CD4-positive, alpha-beta T cell (primary cell): ENCODE results near the gene COX4I2. TPM values are rescaled to one million over a fixed set of nuclear protein-coding genes. Genes with fewer than 3 reads are reported as not detected.
"Not testable (repeated sequence)": the region's sequence is repeated elsewhere in the genome, so short reads cannot be mapped to it uniquely, and the experiment has no call there.

Experiments
- ATAC-seq: fragments of 200-7000 bp; cut with Tn5 transposase; one replicate; pipeline ENCODE4 v1.10.0; 2022; ENCODE audit warnings: mild to moderate bottlenecking; ENCODE audit not compliant: poor library complexity
- CTCF ChIA-PET: fragments of 350-600 bp; sonication (Branson Sonifier 250); formaldehyde crosslinking; loops from one replicate; lab custom pipeline; 2021; ENCODE audit warnings: antibody characterized with exemption, inconsistent platforms; lab: Charles Lee
- POLR2A ChIA-PET: fragments of 350-600 bp; sonication (Branson Sonifier 250); formaldehyde crosslinking; loops from one replicate; lab custom pipeline; 2021; ENCODE audit warnings: antibody characterized with exemption, inconsistent platforms; lab: Charles Lee
- DNase-seq, 14 experiments: peaks; one replicate each; pipeline ENCODE4 v3.0.0-alpha.2; 2013 to 2020; ENCODE audit warnings: mixed read lengths in 2 of 14
- H3K27ac ChIP-seq, 2 donors: one replicate each; pipeline versions ENCODE4 v1.5.1 to v1.7.0; 2013; ENCODE audit warnings: low read length in 2 of 2, low read depth in 1 of 2, mild to moderate bottlenecking in 1 of 2
- H3K27me3 ChIP-seq, 2 experiments: 1 replicate in 1 of 2; 2 replicates in 1 of 2; pipeline versions ENCODE4 v1.6.1 to v1.7.0; 2013; ENCODE audit warnings: low read length in 2 of 2, control low read depth in 1 of 2, mild to moderate bottlenecking in 1 of 2, moderate library complexity in 1 of 2; ENCODE audit not compliant: insufficient read depth in 2 of 2, control insufficient read depth in 1 of 2
- H3K36me3 ChIP-seq: one replicate; pipeline ENCODE4 v1.6.1; 2013; ENCODE audit warnings: low read length, control low read depth; ENCODE audit not compliant: insufficient read depth
- H3K4me1 ChIP-seq: one replicate; pipeline ENCODE4 v1.6.1; 2013; ENCODE audit warnings: low read length, control low read depth; ENCODE audit not compliant: insufficient read depth
- H3K4me3 ChIP-seq: one replicate; pipeline ENCODE4 v1.5.1; 2013; ENCODE audit warnings: mild to moderate bottlenecking, low read length, moderate library complexity
- H3K9me3 ChIP-seq, 2 experiments: 1 replicate in 1 of 2; 2 replicates in 1 of 2; pipeline versions ENCODE4 v1.6.1 to v1.7.0; 2013; ENCODE audit warnings: low read length in 2 of 2, mild to moderate bottlenecking in 2 of 2, control low read depth in 1 of 2, moderate library complexity in 1 of 2; ENCODE audit not compliant: control insufficient read depth in 1 of 2, insufficient read depth in 1 of 2
- H3K27ac Mint-ChIP-seq: one replicate; pipeline ENCODE4 v1.8.0; 2020; ENCODE audit warnings: mixed read lengths
- H3K27me3 Mint-ChIP-seq: one replicate; pipeline ENCODE4 v1.8.0; 2021; ENCODE audit warnings: mixed read lengths
- H3K36me3 Mint-ChIP-seq: one replicate; pipeline ENCODE4 v1.8.0; 2021; ENCODE audit warnings: low read depth, mixed read lengths
- H3K4me1 Mint-ChIP-seq: one replicate; pipeline ENCODE4 v1.8.0; 2021; ENCODE audit warnings: low read depth, mixed read lengths
- H3K4me3 Mint-ChIP-seq: one replicate; pipeline ENCODE4 v1.8.0; 2020; ENCODE audit warnings: mild to moderate bottlenecking, mixed read lengths
- H3K9me3 Mint-ChIP-seq: one replicate; pipeline ENCODE4 v1.8.0; 2020; ENCODE audit warnings: mixed read lengths
- CTCF ChIP-seq: fragments of 200-600 bp; IDR thresholded peaks from one replicate; pipeline ENCODE4 v1.8.0; 2022; ENCODE audit warnings: antibody characterized with exemption, mild to moderate bottlenecking
- intact Hi-C, 2 experiments: fragments of 100-400 bp; cut with DNase I in 1 of 2; cut with micrococcal nuclease in 1 of 2; formaldehyde crosslinking; loops; one replicate each; pipeline versions ENCODE4 v1.15.1 to v1.9.0; 2023 to 2025; cut with DNase I, micrococcal nuclease
- total RNA-seq, 174 experiments: library from RNA in 2 of 174; stranded (reverse) in 2 of 174; gene quantifications; one replicate each; pipeline ENCODE4 v1.2.3 and lab custom pipeline; 2021 to 2026

The COX4I2 gene
- total RNA-seq, 2 experiments from 2014 or later, result not detected

GRCh38 chr20:31620246-31620645 is 17.5 kb upstream of the COX4I2 start:
- ChIA-PET CTCF (no interaction called here), POLR2A (no interaction called here)
- Histone ChIP-seq H3K36me3 (no peaks in the 10 kb centered on the region), H3K9me3 (no peaks in the 10 kb centered on the region), H3K27ac (no peak overlapping the region), H3K27me3 (no peaks in the 10 kb centered on the region), H3K4me1 (no peaks in the 10 kb centered on the region), H3K4me3 (no peak overlapping the region)
- H3K9me3 Mint-ChIP-seq, result no peaks in the 10 kb centered on the region
- DNase-seq (no peak), ATAC-seq (no peak)
- no peaks in the 10 kb centered on the region for H3K4me1 Mint-ChIP-seq
- H3K36me3 Mint-ChIP-seq, result no peaks in the 10 kb centered on the region
- H3K27me3 Mint-ChIP-seq, result peaks cover 4% of the 10 kb centered on the region
- TF ChIP-seq CTCF, result no peak
- no peak overlapping the region for H3K4me3 Mint-ChIP-seq
- intact Hi-C loops, result no loop called here
- no peak overlapping the region for H3K27ac Mint-ChIP-seq

GRCh38 chr20:31623123-31623505 is 14.6 kb upstream of the COX4I2 start:
- H3K27ac Mint-ChIP-seq, H3K9me3 ChIP-seq, H3K27me3 Mint-ChIP-seq, H3K9me3 Mint-ChIP-seq, POLR2A ChIA-PET, DNase-seq, H3K4me3 Mint-ChIP-seq, H3K36me3 Mint-ChIP-seq, H3K27me3 ChIP-seq, H3K4me1 ChIP-seq, H3K4me3 ChIP-seq, ATAC-seq, intact Hi-C loops, H3K36me3 ChIP-seq, H3K4me1 Mint-ChIP-seq, H3K27ac ChIP-seq: not testable (repeated sequence)
- CTCF ChIA-PET, result interaction anchor here (3.0 kb wide), 1 partner anchor 10 kb away, joined by 12 read pairs; no protein-coding TSS in a partner anchor

GRCh38 chr20:31626534-31626933 is 11.2 kb upstream of the COX4I2 start:
- intact Hi-C loops, H3K27ac ChIP-seq, H3K36me3 ChIP-seq, H3K36me3 Mint-ChIP-seq, DNase-seq, ATAC-seq, H3K9me3 ChIP-seq, H3K4me1 ChIP-seq, POLR2A ChIA-PET, H3K27ac Mint-ChIP-seq, H3K27me3 ChIP-seq, H3K27me3 Mint-ChIP-seq, H3K9me3 Mint-ChIP-seq, H3K4me1 Mint-ChIP-seq, H3K4me3 Mint-ChIP-seq, H3K4me3 ChIP-seq: not testable (repeated sequence)
- CTCF ChIA-PET, result interaction anchor here (1.1 kb wide), 1 partner anchor 64 kb away, joined by 3 read pairs; no protein-coding TSS in a partner anchor

GRCh38 chr20:31628057-31628456 is 9.7 kb upstream of the COX4I2 start:
- H3K36me3 Mint-ChIP-seq, result not testable (repeated sequence)

More at GRCh38 chr20:31628057-31628456, 9.7 kb upstream of the COX4I2 start:
- CTCF ChIA-PET, H3K9me3 ChIP-seq, H3K9me3 Mint-ChIP-seq, H3K4me1 ChIP-seq, H3K27ac ChIP-seq, POLR2A ChIA-PET, H3K27me3 ChIP-seq, ATAC-seq, H3K27me3 Mint-ChIP-seq, H3K36me3 ChIP-seq, H3K4me1 Mint-ChIP-seq, H3K4me3 ChIP-seq, DNase-seq, H3K27ac Mint-ChIP-seq, H3K4me3 Mint-ChIP-seq, intact Hi-C loops: not testable (repeated sequence)
